ENCODE data around the gene IFITM10.

- no peak for TF ChIP-seq CTCF (IDR thresholded peaks at IDR 0.05)
- TF ChIP-seq POLR2A (IDR thresholded peaks at IDR 0.05), result no peak
Measured at GRCh38 chr11:1773994-1774550, 23.7 kb upstream of the IFITM10 start.
